Thoracic aorta (tissue), 2 donors: ENCODE measurements around the gene ZFR. TPM values are rescaled to one million over a fixed set of nuclear protein-coding genes. Genes with fewer than 3 reads are reported as not detected.
"Not testable (repeated sequence)": the region's sequence is repeated elsewhere in the genome, so short reads cannot be mapped to it uniquely, and the experiment has no call there.

ENCODE experiments used
- ATAC-seq: fragments of 150-250 bp; one replicate; pipeline ENCODE4 v1.8.0; 2017; ENCODE audit warnings: low read depth; ENCODE audit not compliant: insufficient number of reproducible peaks, low FRiP score
- DNase-seq: peaks from one replicate; pipeline ENCODE4 v3.0.0-alpha.2; 2020; ENCODE audit warnings: low spot score
- H3K27ac ChIP-seq, 2 donors: fragments of 200-600 bp; sonication (generic); 1 replicate in 1 of 2; 2 replicates in 1 of 2; pipeline ENCODE4 v1.5.1; 2016; ENCODE audit warnings: mild to moderate bottlenecking in 2 of 2, moderate library complexity in 2 of 2
- H3K27me3 ChIP-seq: fragments of 200-600 bp; sonication (generic); replicated peaks from 2 replicates; pipeline ENCODE4 v1.6.0; 2016; ENCODE audit warnings: mild to moderate bottlenecking; ENCODE audit not compliant: insufficient read depth
- H3K36me3 ChIP-seq: fragments of 200-600 bp; sonication (generic); one replicate; pipeline ENCODE4 v1.5.1; 2016
- H3K4me1 ChIP-seq, 2 donors: fragments of 200-600 bp; sonication (generic); 1 replicate in 1 of 2; 2 replicates in 1 of 2; pipeline versions ENCODE4 v1.5.1 to v1.6.0; 2016; ENCODE audit warnings: low read depth in 2 of 2, mild to moderate bottlenecking in 1 of 2; ENCODE audit not compliant: control insufficient read depth in 1 of 2
- H3K4me3 ChIP-seq: fragments of 200-600 bp; sonication (generic); 2 replicates; pipeline ENCODE4 v1.5.1; 2016; ENCODE audit warnings: mild to moderate bottlenecking
- H3K9me3 ChIP-seq: fragments of 200-600 bp; sonication (generic); 2 replicates; pipeline ENCODE4 v1.5.1; 2016
- total RNA-seq, 2 donors: library from RNA; depleted of rRNA; stranded (reverse); fragments of >200 nt; gene quantifications; one replicate each; pipeline versions ENCODE4 v1.1.0 to v1.2.3, GENCODE V29; 2016
- TF ChIP-seq, protein P1 (sequence below): fragments of 200-600 bp; sonication (generic); IDR thresholded peaks from one replicate; pipeline ENCODE4 v1.5.1; 2019; ENCODE audit warnings: antibody characterized with exemption

ZFR gene
- total RNA-seq, 2 donors from 2014 or later: 54.2 to 78.6 TPM

DNA sequence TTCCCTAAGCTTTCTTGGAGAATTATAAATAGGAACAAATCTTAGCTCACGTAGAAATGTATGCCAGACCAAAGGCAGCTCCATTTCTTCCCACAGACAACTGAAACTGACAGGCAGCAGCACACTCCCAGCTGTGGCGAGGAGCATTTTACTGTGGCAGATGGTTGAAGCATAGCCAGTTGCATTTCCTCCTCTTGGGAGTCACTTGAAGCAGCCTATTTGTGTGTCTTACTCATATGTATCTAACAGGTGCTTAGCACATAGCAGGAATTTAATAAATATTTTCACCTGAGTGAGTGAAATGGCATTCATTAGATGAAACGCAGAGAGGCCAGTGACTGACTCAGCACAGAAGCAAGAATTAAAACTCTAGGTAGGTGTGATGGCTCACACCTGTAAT is 119.5 kb downstream of the ZFR start:
- no peaks in the 10 kb centered on the region for H3K4me1 ChIP-seq
- TF ChIP-seq, protein P1, sequence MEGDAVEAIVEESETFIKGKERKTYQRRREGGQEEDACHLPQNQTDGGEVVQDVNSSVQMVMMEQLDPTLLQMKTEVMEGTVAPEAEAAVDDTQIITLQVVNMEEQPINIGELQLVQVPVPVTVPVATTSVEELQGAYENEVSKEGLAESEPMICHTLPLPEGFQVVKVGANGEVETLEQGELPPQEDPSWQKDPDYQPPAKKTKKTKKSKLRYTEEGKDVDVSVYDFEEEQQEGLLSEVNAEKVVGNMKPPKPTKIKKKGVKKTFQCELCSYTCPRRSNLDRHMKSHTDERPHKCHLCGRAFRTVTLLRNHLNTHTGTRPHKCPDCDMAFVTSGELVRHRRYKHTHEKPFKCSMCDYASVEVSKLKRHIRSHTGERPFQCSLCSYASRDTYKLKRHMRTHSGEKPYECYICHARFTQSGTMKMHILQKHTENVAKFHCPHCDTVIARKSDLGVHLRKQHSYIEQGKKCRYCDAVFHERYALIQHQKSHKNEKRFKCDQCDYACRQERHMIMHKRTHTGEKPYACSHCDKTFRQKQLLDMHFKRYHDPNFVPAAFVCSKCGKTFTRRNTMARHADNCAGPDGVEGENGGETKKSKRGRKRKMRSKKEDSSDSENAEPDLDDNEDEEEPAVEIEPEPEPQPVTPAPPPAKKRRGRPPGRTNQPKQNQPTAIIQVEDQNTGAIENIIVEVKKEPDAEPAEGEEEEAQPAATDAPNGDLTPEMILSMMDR: no peak
- ATAC-seq: no peak
- no peak for DNase-seq
- H3K36me3 ChIP-seq: no peaks in the 10 kb centered on the region
- no peak overlapping the region for H3K27ac ChIP-seq
- H3K4me3 ChIP-seq: no peak overlapping the region
- H3K27me3 ChIP-seq: no peaks in the 10 kb centered on the region
- H3K9me3 ChIP-seq: no peaks in the 10 kb centered on the region

GRCh38 chr5:32323741-32324140 is 120.8 kb downstream of the ZFR start:
- DNase-seq (no peak), ATAC-seq (no peak)
- no peaks in the 10 kb centered on the region for H3K36me3 ChIP-seq
- H3K9me3 ChIP-seq: no peaks in the 10 kb centered on the region
- H3K27ac ChIP-seq: no peak overlapping the region
- no peak overlapping the region for H3K4me3 ChIP-seq
- TF ChIP-seq, protein P1: no peak
- H3K27me3 ChIP-seq: no peaks in the 10 kb centered on the region
- H3K4me1 ChIP-seq: no peaks in the 10 kb centered on the region

GRCh38 chr5:32322882-32323281 is 121.7 kb downstream of the ZFR start:
- no peaks in the 10 kb centered on the region for H3K4me1 ChIP-seq
- ATAC-seq (no peak), DNase-seq (no peak)
- H3K4me3 ChIP-seq: no peak overlapping the region
- TF ChIP-seq, protein P1: no peak
- no peaks in the 10 kb centered on the region for H3K36me3 ChIP-seq
- no peak overlapping the region for H3K27ac ChIP-seq
- H3K9me3 ChIP-seq: no peaks in the 10 kb centered on the region
- H3K27me3 ChIP-seq: no peaks in the 10 kb centered on the region

DNA sequence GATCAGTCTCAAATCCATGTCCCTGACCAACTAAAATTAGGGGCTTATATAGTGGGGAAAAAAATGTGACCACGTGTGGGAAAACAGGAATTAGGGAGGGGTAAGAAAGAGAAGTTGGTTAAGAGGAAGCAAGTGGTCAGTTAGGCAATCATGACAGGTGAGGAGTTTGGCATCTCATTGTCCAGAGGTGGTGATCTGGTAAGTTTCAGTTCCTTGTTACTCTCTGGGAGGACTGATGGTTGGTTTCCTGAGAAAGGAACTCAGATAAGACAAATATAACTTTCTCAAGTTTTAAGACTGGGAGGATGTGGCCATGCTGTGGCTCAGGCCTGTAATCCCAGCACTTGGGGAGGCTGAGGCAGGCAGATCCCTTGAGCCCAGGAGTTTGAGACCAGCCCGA is 122.8 kb downstream of the ZFR start:
- H3K4me3 ChIP-seq, H3K36me3 ChIP-seq, ATAC-seq: not testable (repeated sequence)

GRCh38 chr5:32320576-32320975 is 124.0 kb downstream of the ZFR start:
- Histone ChIP-seq H3K27me3 (no peaks in the 10 kb centered on the region), H3K36me3 (no peaks in the 10 kb centered on the region), H3K9me3 (no peaks in the 10 kb centered on the region), H3K27ac (no peak overlapping the region), H3K4me3 (no peak overlapping the region), H3K4me1 (no peaks in the 10 kb centered on the region)
- TF ChIP-seq, protein P1: no peak
- DNase-seq: no peak
- no peak for ATAC-seq

More for the DNA sequence above, 122.8 kb downstream of the ZFR start:
- DNase-seq, H3K27ac ChIP-seq, H3K9me3 ChIP-seq, H3K27me3 ChIP-seq, H3K4me1 ChIP-seq: not testable (repeated sequence)

DNA sequence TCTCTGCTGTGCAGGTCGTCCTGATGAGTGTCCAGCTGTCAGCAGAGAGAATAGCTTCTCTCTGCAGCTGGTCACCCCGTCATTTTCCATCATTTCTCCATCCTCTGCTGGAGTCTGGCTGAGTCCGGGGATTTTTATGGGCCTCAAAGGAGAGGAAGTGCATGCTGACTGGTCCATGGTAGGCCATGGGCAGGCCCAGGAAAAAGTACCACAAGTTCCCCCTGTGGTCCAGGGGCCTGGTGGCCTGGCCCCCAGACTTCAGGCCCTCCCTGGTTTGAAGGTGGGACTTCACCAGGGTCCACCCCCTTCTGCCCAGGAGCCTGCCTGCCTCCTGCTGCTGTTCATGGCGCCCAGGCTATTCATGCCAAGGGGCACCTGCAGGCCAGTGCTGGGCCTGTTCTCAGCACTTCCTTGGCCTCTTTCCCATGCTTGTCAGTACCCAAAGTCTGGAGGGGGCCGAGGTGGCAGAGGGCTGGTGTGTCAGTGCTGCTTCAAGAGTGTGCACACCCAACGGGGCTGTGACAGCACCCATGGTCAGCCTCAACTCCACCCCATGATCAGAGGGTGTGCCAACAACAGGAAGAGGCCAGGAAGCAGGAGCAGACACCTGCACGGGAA is 124.5 kb downstream of the ZFR start:
- TF ChIP-seq, protein P1: no peak
- no peak overlapping the region for H3K4me3 ChIP-seq
- H3K36me3 ChIP-seq: no peaks in the 10 kb centered on the region
- H3K27me3 ChIP-seq: no peaks in the 10 kb centered on the region
- ATAC-seq (no peak), DNase-seq (no peak)
- H3K27ac ChIP-seq: no peak overlapping the region
- H3K9me3 ChIP-seq: no peaks in the 10 kb centered on the region
- no peaks in the 10 kb centered on the region for H3K4me1 ChIP-seq
